Putamen (tissue), 1 donor: ENCODE results near the gene CNBD2.
A peak's percentile ranks its signal among the peaks of the same experiment; 100 is the strongest.
"Not testable (repeated sequence)": the region's sequence is repeated elsewhere in the genome, so short reads cannot be mapped to it uniquely, and the experiment has no call there.

ENCODE experiments used
- DNase-seq: peaks from one replicate; pipeline ENCODE4 v3.0.0-alpha.2; 2016; ENCODE audit warnings: low spot score

CNBD2 gene

GRCh38 chr20:36063916-36064657, 95.7 kb downstream of the CNBD2 start:
- no peak for DNase-seq

DNA sequence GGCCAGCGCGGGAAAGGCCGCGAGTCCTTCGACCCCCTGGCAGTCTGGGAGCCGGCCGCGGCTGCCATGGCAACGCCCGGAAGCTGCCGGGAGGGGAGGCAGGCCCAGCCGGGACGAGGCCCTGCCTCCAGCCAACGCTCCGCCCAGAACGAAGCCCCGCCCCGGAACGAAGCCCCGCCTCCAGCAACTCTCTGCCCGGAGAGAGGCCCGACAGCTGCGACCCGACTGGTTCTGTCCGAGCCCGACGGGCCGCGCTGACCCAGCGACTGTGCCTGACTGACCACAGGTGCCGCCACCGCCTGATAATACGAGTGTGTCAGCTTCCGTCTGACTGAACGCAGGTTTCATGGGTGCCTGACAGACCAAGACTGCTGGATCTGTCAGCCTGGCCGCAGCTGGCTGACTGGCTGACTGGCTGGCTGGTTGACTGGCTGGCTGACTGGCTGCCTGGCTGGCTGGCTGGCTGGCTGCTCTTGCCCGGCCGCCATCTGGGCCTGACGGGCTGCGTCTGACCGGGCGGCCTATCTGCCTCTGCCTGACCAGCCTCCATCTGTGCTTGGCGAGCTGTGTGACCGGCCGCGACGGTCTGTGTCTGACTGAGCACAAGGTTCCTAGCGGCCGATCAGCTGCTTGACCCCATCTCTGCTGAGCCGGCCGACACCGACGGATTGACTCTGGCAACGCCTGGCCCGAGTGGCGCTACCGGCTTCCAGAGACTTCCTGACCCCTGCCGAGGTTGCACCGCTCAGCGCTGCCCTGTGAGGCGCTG, 96.5 kb downstream of the CNBD2 start:
- peak; percentile 91 for DNase-seq

DNA sequence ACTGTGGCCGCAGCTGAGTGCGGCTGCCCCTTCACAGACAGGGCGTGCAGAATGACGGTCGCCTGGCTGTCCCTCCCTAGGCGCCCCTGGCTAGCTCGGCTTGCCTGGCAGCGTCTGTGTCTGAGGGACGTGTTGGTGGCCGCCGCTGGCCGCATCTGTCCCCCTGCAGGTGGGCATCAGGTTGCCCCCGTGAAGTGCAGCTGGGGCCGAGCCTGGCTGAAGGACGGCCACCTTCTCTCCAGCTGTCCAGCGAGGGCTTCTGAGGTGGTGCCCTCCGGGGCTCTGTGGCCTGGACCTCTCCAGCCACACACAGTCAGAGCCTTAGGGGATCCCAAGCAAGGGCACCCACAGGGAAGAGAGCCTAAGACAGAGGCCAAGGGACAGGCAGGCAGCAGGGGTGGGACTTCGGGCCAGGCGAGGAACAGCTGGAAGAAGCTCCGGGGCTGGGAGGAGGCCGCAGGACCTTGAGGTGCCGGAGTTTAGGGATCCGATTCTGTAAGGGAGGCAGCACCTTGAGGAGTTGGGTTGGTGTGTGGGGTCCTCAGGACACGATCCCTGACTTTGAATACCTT, 97.1 kb downstream of the CNBD2 start:
- no peak for DNase-seq

- no peak for DNase-seq
These were observed 98.4 kb downstream of the CNBD2 start for GRCh38 chr20:36066777-36067176.

DNA sequence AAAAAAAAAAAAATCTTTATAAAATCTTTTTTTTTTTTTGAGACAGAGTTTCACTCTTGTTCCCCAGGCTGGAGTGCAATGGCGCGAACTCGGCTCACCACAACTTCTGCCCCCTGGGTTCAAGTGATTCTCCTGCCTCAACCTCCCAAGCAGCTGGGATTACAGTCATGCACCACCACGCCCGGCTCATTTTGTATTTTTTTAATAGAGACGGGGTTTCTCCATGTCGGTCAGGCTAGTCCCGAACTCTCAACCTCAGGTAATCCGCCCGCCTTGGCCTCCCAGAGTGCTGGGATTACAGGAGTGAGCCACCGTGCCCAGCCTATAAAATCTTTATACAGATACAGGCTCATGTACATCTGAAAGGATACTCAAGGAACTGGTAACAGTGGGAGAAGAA, 100.1 kb downstream of the CNBD2 start:
- not testable (repeated sequence) for DNase-seq

DNA sequence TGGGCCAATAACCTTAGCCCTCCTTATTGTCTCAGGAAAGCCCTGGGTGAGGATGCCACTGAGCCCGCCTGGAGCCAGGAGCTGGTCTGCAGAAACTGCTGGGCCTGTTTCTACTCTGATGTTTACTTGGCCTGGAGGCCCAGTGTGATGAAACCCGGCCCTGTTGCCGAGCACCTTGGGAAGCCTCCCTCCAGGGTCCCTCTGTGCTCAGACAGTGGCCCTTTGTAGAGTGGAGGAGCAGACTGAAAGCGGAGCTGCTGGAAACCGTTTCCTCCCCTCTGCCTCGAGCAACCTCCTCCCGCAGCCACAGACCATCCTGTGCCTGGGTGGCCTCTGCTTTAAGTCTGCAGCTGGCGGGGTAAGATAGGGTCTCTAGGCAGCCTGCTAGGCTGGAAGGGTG, 102.1 kb downstream of the CNBD2 start:
- DNase-seq: peak; percentile 17

DNA sequence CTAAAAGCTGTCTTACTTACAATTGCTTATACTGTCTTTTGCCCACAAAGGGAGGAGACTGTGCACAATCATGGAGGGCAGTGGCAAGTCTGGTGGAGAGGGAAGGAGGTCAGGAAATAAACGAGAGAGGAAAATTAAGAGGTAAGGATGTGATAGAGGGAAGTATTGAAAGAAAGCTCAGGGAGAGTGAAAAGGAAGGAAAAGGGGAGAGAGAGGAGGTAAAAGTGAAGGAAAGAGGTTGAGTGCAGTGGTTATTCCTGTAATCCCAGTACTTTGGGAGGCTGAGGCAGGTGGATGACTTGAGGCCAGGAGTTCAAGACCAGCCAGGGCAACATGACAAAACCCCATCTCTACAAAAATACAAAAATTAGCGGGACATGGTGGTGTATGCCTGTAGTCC, 103.5 kb downstream of the CNBD2 start:
- DNase-seq: no peak

DNA sequence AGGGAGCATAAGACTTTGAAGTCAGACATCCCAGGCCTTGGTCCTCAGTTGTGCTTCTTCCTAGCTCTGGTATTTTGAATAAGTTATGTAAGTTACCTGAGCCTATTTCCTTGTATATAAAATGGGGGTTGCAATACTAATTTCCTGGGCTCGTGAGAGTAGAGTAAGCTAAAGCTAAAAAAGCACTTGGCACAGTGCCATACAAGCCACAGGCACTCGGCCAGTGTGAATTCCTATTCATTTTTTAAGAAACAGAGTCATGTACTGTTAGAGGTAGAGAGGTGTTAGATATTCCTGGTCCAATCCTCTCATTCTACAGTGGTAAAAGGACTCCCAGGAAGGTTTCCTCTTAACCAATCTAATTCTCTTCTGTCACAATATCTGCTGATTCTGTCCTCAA, 106.6 kb downstream of the CNBD2 start:
- no peak for DNase-seq

DNA sequence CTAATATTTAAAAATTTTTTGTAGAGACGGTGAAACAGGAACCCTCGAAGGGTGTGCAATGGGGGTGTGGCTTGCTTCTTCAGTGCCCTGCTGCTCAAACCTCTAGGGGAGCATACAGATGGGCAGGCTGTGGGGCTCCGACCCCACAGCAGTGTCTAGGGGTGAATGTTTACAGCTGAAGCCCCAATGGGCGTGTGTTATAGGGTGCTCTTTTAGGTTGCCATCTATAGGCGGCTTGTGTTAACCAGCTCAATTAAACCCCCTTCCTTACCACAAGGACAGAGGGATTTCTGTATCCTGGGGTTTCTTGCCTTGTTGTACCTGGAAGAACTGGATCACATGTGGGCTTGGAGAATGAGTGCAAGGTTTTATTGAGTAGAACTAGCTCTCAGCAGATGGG, 109.4 kb downstream of the CNBD2 start:
- DNase-seq: not testable (repeated sequence)

DNA sequence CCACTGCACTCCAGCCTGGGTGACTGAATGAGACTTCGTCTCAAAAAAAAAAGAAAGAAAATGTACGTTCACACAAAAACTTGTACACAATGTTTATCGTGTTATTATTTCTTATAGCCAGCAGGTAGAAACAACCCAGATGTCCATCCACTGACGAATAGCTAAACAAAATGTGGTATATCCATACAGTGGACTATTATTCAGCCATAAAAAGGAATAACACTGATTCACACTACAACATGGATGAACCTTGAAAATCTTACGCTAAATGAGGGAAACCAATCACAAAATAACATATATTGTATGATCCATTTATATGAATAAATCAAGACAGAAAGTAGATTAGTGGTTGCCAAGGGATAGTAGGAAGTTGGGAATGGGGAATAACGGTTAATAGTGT, 111.1 kb downstream of the CNBD2 start:
- no peak for DNase-seq

DNA sequence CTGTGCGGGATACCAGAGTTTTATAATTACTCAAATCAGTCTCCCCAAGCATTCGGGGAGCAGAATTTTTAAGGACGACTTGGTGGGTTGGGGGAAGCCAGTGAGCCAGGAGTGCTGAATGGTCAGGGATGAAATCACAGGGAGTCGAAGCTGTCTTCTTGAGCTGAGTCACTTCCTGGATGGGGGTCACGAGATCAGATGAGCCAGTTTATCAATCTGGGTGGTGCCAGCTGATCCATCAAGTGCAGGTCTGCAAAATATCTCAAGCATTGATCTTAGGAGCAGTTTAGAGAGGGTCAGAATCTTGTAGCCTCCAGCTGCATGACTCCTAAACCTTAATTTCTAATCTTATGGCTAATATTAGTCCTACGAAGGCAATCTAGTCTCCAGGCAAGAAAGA, 111.6 kb downstream of the CNBD2 start:
- not testable (repeated sequence) for DNase-seq
